HFF-Myc (cell line): Measurements from ENCODE around the gene CLP1.

Experiments used
- DNase-seq: peaks from one replicate; pipeline ENCODE4 v3.0.0-alpha.2; 2011; ENCODE audit warnings: low read depth; ENCODE audit errors: extremely low read depth
- H3K4me3 ChIP-seq: replicated peaks from 2 replicates; pipeline ENCODE4 v1.5.1; 2011; ENCODE audit warnings: low read depth, mild to moderate bottlenecking, control low read depth, low read length
- CTCF ChIP-seq: IDR thresholded peaks from 2 replicates; pipeline ENCODE4 v1.5.1; 2012; ENCODE audit warnings: mild to moderate bottlenecking, low read depth, low read length, control low read depth; ENCODE audit errors: missing control alignments

CLP1 gene

GRCh38 chr11:57619331-57619730 is 38.2 kb upstream of the CLP1 start:
- DNase-seq, result no peak
- TF ChIP-seq CTCF, result peak; percentile 38
- no peak overlapping the region for H3K4me3 ChIP-seq

- no peak for DNase-seq
- TF ChIP-seq CTCF, result no peak
- H3K4me3 ChIP-seq, result no peak overlapping the region
Observed at GRCh38 chr11:57620467-57620866, 37.1 kb upstream of the CLP1 start.

- no peak for DNase-seq
- TF ChIP-seq CTCF, result no peak
- no peak overlapping the region for H3K4me3 ChIP-seq
Observed at GRCh38 chr11:57622263-57622662, 35.3 kb upstream of the CLP1 start.

GRCh38 chr11:57624864-57625263 is 32.7 kb upstream of the CLP1 start:
- TF ChIP-seq CTCF, result no peak
- DNase-seq, result no peak
- H3K4me3 ChIP-seq, result no peak overlapping the region

- no peak overlapping the region for H3K4me3 ChIP-seq
- TF ChIP-seq CTCF, result no peak
- no peak for DNase-seq
Observed at GRCh38 chr11:57626895-57627294, 30.7 kb upstream of the CLP1 start.

GRCh38 chr11:57630171-57630570 is 27.4 kb upstream of the CLP1 start:
- DNase-seq, result no peak
- TF ChIP-seq CTCF, result no peak
- no peak overlapping the region for H3K4me3 ChIP-seq

- no peak for DNase-seq
- no peak overlapping the region for H3K4me3 ChIP-seq
- no peak for TF ChIP-seq CTCF
Observed at GRCh38 chr11:57632116-57632515, 25.4 kb upstream of the CLP1 start.
